ENCODE results near the gene VKORC1.

- TF ChIP-seq CTCF (conservative IDR thresholded peaks at IDR 0.05 in 1 of 2, IDR thresholded peaks at IDR 0.05 in 1 of 2; ENCODE audit: low read depth in 1 of 2, low read length in 2 of 2) (no peak), EZH2 (IDR thresholded peaks at IDR 0.05; ENCODE audit: low read length, missing control alignments) (no peak)
Measured at GRCh38 chr16:31061126-31061812, 33.3 kb downstream of the VKORC1 start.

All from fibroblast of lung (primary cell).